Measurements from ENCODE around the gene SLC22A23.

The SLC22A23 gene

GRCh38 chr6:3368685-3369084 lies 88.2 kb downstream of the SLC22A23 start:
- DNase-seq: no peak

- no peak for DNase-seq
Observed at GRCh38 chr6:3367630-3368029, 89.2 kb downstream of the SLC22A23 start.

DNA sequence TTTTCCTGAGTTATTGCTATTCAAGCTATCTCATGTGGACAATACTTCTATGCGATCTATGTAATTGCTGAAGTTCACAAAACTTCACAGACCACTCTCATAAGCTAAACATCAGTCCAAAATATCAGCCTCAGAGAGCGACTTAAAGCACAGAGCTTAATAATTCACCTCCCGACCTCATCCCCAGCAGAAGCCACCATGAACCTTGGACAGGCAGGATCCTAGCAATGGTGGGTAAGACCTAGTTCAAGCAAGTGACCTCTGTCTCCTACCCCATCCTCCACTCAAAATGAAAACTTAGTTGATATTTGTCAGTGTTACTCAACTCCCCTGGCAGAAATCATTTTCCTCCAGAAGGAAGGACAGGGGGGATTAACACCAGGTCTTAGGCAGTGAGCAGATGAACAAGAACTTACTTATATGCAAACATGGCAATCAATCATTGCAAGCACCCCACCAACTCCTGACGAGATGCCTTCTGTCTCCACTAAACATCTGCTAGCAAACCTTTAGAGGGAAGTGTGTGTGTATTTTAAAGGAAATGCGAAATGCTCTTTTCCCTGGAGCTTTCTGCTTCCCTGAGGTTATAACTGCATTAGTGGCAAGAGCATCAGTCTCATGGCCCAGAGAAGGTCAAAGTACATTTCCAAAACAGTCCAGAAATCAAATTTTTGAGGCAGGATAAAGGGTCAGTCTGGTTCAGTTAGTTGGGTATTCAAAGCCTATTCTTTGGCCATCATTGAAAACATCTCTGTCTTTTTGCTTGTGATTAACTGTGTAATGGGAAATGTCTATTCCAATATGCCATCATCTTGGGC lies 90.0 kb downstream of the SLC22A23 start:
- DNase-seq: no peak

GRCh38 chr6:3364391-3364790 lies 92.5 kb downstream of the SLC22A23 start:
- no peak for DNase-seq

DNA sequence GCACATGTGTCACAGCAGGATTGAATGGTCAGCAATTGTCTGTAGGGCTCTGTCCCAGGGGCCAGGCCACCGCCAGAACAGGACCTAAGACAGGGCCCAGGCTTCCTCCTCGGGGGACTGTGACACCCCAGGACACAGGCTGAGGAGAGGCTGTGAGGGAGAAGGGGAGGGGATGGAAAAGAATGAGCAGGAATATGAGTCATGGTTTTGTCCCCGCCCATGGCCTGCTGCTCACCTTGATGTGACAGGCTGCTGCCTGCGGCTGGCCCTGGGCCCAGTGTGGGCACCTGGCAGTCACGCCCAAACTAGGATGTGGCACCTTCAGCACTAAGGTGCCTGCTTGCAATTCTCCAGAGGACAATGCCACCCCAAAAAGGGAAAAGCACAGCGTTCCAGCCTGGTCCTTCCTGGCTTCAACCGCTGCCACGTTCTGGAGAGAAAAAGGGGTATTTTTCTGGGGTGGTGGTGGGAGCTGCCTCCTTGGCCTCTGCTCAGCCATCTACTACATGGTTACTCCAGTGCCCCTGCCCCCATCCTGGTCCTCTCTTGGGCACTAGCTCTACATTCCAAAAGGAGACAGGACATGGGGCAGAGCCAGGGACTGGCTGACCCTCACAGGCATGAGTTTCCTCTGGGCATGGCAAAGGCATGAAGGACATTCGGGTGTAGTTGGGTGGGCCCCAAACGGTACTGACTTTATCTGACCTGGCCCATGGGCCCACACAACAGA lies 93.4 kb downstream of the SLC22A23 start:
- no peak for DNase-seq

GRCh38 chr6:3361312-3362037 lies 95.4 kb downstream of the SLC22A23 start:
- no peak for DNase-seq

- DNase-seq: no peak
Observed at GRCh38 chr6:3360727-3361045, 96.2 kb downstream of the SLC22A23 start.

DNA sequence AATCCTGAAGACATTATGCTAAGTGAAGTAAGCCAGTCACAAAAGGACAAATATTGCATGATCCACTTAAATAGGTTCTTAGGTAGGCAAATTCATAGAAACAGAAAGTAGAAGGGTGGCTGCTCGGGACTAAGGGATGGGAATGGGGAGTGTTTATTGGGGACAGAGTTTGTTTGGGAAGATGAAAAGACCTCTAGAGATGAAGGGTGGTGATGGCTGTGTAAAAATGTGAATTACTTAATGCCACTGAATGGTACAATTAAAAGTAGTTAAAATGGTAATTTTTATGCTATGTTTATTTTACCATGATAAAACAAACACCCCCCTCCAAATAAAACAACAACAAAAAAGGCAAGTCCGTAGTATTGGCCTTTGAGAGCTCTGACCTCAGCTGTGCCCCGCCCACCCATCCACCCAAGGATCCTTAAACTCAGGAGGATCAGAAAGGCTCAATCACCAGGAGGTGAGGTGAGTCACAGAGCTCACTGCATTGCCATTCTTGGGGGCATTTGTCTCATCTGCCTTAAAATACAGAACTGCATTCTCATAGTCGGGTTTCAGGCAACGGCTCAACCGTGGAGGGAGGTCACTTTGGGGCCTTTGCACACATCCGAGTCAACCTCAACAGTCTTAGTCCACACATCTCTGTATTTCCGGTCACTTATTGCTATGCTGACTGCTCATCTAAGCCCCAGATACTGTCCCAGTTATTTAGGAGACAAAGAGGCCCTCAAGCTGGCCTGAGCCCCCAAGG lies 96.7 kb downstream of the SLC22A23 start:
- DNase-seq: no peak

DNA sequence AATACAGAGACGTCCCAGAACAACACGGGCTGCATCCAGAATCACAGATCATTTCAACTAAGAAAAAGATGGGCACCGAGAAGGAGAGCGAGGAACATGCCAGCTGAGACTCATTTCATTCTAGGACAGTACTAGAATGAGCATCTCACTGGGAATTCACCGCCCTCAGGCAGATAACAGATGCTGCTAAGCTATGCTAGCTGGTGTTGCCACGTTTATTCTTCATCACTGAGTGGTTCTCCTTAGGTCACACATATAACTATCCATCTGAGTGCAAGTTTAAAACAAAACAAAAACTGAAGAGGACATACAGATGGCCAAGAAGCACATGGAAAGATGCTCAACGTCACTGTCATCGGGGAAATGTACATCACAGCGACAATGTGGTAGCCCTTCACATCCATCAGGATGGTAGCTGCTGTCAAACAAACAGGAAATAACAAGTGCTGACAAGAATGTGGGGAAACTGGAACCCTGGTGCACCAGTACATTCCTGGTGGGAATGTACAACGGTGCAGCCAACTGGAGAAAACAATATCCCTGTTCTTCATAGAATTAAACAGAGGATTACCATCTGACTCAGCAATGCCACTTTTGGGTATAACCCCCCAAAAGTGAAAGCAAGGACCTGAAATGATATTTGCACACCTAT lies 97.6 kb downstream of the SLC22A23 start:
- no peak for DNase-seq

DNA sequence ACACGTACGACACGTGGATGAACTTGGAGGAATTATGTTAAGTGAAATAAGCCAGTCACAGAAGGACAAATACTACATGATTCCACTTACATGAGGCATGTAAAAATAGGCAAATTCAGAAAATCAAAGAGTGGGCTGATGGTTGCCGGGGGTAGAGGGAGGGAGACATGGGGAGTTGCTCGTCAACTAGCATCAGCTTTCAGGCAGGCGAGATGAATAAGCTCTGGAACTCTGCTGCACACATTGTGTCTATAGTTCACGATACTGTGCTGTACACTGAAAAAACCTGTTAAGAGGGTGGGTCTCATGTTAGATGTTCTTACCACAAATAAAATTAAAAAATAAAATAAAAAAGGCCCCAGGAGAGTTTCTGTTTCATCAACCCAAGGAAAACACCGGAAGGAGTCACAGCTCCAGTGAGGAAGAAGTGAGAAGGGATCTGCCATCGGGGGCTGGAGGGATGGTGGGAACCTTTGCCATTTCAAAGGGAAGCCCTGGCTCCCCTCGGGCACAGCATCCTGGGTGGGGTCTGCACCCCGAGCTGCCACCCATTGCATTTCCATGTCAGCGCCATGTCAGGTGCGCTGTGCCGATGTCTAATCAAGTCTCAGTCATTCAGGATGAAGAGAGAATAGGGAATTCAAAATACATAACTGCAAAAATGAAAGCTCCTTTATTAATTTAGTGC lies 98.3 kb downstream of the SLC22A23 start:
- no peak for DNase-seq

GRCh38 chr6:3357678-3358077 lies 99.2 kb downstream of the SLC22A23 start:
- DNase-seq: no peak

- no peak for DNase-seq
Observed at GRCh38 chr6:3356824-3357420, 99.9 kb downstream of the SLC22A23 start.

- DNase-seq: no peak
Observed at GRCh38 chr6:3356056-3356823, 100.6 kb downstream of the SLC22A23 start.

GRCh38 chr6:3355358-3356055 lies 101.3 kb downstream of the SLC22A23 start:
- no peak for DNase-seq

GRCh38 chr6:3355011-3355357 lies 101.9 kb downstream of the SLC22A23 start:
- DNase-seq: no peak

GRCh38 chr6:3353939-3354338 lies 102.9 kb downstream of the SLC22A23 start:
- DNase-seq: no peak

DNA sequence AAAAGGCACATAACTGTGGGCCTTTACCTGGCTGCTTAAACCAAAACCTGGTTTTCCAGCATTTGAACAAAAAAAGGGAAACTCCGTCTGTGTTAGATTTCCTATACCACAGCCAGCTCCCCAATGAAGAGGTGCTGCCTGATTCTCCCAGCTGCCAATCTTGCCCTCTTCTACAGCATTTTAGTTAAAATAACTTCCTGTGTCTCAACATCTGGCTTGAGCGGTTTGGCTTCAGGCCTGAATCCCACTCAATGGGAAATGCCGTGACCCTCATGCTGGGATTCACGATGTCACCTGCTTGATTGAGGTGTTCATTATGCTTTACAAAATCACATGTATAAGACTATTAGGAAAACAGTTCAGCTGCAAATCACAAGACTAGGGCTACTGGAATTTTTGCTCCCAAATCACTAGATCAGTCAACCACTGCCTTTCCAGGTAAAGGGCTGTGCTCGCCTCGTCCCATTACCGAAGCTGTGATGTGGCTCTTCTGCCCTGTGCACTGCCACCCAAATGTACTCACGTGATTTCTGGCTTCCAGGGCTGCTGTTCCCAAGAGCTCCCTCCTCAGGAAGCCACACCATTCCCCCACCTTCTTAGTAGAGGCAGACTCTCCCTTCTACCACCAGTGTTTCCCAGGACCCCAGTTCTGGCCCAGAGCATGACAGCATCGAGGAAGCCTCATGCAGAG lies 103.5 kb downstream of the SLC22A23 start:
- DNase-seq: no peak

- no peak for DNase-seq
Observed at GRCh38 chr6:3352678-3353077, 104.2 kb downstream of the SLC22A23 start.

DNA sequence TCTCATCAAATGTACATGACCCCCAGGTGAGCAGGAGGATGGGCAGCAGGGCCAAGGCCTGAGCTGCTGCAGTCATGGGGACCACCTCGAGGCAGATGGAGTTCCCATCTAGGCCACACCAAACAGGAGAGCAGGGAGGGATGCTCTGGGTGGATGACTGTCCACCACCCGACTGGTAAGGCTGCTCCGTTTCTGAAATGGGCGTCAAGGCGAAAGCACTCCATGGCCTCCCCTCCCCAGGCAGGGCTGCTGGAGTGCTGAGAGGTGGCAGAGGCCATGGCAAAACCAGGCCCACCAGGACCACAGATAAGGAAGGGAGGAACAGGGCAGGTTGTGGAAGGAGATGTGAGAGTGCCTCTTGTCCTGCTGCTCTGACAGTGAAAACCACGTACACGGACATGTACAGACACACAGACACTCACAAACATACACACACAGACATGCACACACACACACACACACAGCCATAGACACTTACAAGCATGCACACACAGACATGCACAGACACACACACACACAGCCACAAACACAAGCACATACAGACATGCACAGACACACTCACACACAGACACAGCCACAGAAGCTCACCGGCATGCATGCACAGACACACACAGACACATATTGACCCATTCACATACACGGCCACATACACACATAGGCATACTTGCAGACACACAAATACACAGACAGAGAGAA lies 104.9 kb downstream of the SLC22A23 start:
- no peak for DNase-seq

Data from cortex of kidney (tissue), 1 donor.